BLaER1 treated with 17β-estradiol and CSF1 and Interleukin-3, amounts not matched to agents 10 nM and 100 nM (cell line): Measurements from ENCODE around the gene SSTR4.

Experiments
- H3K27ac ChIP-seq, 11 experiments: shearing (Covaris generic); formaldehyde crosslinking; 2 replicates each; pipeline ENCODE4 v1.8.1; 2022
- H3K27me3 ChIP-seq, 11 experiments: shearing (Covaris generic); formaldehyde crosslinking; 2 replicates each; pipeline ENCODE4 v1.8.1; 2022
- H3K36me3 ChIP-seq, 11 experiments: shearing (Covaris generic); formaldehyde crosslinking; 2 replicates each; pipeline ENCODE4 v1.8.1; 2022
- H3K4me1 ChIP-seq, 10 experiments: shearing (Covaris generic); formaldehyde crosslinking; 2 replicates each; pipeline ENCODE4 v1.8.1; 2022
- H3K4me2 ChIP-seq, 11 experiments: shearing (Covaris generic); formaldehyde crosslinking; 2 replicates each; pipeline ENCODE4 v1.8.1; 2022
- H3K4me3 ChIP-seq, 10 experiments: shearing (Covaris generic); formaldehyde crosslinking; 2 replicates each; pipeline ENCODE4 v1.8.1; 2022
- H3K9ac ChIP-seq, 11 experiments: shearing (Covaris generic); formaldehyde crosslinking; 2 replicates each; pipeline ENCODE4 v1.8.1; 2022
- H3K9me3 ChIP-seq, 11 experiments: shearing (Covaris generic); formaldehyde crosslinking; replicated peaks in 1 of 11; 2 replicates each; pipeline ENCODE4 v1.8.1; 2022
- H4K20me1 ChIP-seq, 11 experiments: shearing (Covaris generic); formaldehyde crosslinking; 2 replicates each; pipeline ENCODE4 v1.8.1; 2022
- Cebpa-rat ChIP-seq, 11 experiments: shearing (Covaris generic); IDR thresholded peaks; 2 replicates each; pipeline ENCODE4 v1.8.1; 2022

Gene SSTR4

DNA sequence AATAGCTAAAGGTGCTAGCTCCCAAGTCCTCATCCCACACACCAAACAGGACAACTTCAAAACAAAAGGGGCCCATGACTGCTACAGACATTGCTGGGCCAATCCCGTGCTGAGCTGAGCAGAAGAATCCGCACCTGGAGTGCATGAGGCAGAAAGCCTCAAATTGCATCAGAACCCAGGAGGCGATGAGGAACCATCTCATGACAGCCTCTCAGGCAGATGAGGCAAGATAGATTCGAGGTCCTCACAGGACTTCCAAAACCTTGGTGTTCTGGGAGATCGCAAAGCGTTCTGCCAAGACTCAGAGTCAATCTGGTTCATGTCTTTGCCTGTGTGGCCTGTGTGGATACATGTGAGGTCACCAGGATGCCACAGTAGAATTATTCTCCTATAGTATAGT lies 32.8 kb upstream of the SSTR4 start:
- Histone ChIP-seq H3K27ac (no peak overlapping the region), H3K4me3 (no peak overlapping the region), H3K36me3 (no peaks in the 10 kb centered on the region), H4K20me1 (no peaks in the 10 kb centered on the region), H3K9me3 (no peaks in the 10 kb centered on the region), H3K27me3 (no peaks in the 10 kb centered on the region), H3K9ac (no peak overlapping the region), H3K4me2 (0 out of 22 replicates have a peak overlapping the region, but pooled peaks of 1 of the 11 experiments have one; percentile 11), H3K4me1 (peaks cover 0 to 8% (median 0%) of the 10 kb centered on the region in 10 experiments; a peak in 4 of 20 replicates)
- no peak for TF ChIP-seq Cebpa-rat (IDR thresholded peaks at IDR 0.05)

DNA sequence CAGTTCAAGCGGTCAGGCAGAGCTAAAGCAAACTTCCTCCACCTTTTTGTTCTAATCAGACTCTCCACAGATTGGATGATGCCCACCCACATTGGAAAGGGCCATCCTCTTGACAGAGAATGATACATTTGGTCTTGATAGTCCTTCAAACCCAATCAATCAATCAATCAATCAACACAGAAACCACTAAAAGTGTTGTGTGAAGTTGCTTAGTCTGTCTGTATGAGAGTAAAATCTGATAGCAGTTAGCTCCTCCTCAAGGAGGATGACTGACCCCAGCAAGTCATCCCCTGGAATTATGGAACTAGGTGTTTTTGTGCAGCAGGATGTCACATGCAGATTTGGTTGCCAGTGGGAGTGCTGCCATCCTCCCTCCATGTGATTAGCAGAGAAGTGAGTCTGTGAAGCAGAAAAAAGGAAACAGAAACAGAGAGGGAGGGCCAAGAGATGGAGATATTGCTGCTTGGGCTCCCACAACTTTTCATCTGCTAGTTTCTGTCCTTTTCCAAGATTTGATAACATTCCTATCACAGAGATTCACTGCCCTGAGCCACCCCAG lies 32.0 kb upstream of the SSTR4 start:
- Histone ChIP-seq H3K4me2 (peak overlapping the region in 3 of 11 experiments; percentile 4 to 22 (median 6); a peak in 3 of 22 replicates), H3K27me3 (no peaks in the 10 kb centered on the region), H3K9me3 (no peaks in the 10 kb centered on the region), H3K36me3 (no peaks in the 10 kb centered on the region), H3K9ac (no peak overlapping the region), H4K20me1 (no peaks in the 10 kb centered on the region), H3K4me1 (peaks cover 0 to 8% (median 0%) of the 10 kb centered on the region in 10 experiments; a peak in 4 of 20 replicates), H3K27ac (no peak overlapping the region), H3K4me3 (no peak overlapping the region)
- no peak for TF ChIP-seq Cebpa-rat (IDR thresholded peaks at IDR 0.05)

DNA sequence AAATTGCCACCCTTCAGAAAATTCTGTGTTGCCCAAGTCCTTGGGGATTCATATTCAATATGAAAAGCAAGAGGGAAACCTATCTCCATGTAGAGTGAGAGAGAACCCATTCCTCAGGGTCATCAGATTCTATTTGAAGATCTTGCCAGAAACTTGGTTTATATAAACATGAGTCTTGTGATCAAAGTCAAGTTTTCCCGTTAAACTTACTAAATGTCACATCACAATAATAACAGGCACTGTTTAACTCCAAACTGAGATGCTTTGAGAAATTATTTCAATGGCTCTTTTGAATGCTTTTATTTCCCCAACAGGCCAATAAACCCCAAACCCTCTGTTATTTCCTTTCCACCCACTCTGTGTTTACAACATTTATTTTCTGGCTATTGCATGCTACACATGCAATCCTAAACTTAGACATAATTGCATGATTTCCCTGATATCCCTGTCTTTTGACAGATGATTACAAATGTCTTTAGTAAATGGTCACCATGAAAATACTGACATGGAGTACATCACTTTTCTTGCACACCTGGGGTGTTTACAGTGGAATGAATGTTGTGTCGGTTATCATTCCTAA lies 31.1 kb upstream of the SSTR4 start:
- Histone ChIP-seq H4K20me1 (no peaks in the 10 kb centered on the region), H3K4me3 (no peak overlapping the region), H3K9me3 (no peaks in the 10 kb centered on the region), H3K27ac (no peak overlapping the region), H3K4me1 (peaks cover 0 to 8% (median 0%) of the 10 kb centered on the region in 10 experiments; a peak in 4 of 20 replicates), H3K9ac (no peak overlapping the region), H3K36me3 (no peaks in the 10 kb centered on the region), H3K4me2 (no peak overlapping the region), H3K27me3 (no peaks in the 10 kb centered on the region)
- TF ChIP-seq Cebpa-rat (IDR thresholded peaks at IDR 0.05) = no peak

DNA sequence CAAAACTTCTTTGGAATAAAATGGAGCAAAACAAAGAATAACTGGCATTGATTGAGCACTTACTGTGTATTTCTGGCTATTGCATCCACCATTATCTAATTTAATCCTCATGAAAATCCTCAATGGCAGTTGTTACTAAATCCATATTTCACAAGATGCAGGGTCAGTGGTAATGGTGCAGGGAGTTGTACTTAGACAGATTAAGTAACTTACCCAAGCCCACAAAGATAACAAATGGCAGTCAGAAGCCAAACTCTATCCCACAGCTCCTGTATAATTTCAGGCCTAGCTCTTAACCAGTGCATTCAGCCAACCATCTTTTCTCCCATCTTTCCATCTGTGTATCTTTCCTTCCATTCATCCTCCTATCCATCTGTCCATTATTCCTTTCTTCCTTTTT lies 29.3 kb upstream of the SSTR4 start:
- no peaks in the 10 kb centered on the region for H3K36me3 ChIP-seq
- no peak overlapping the region for H3K4me3 ChIP-seq
- H4K20me1 ChIP-seq = no peaks in the 10 kb centered on the region
- no peak overlapping the region for H3K27ac ChIP-seq
- H3K4me2 ChIP-seq = no peak overlapping the region
- H3K9ac ChIP-seq = no peak overlapping the region
- no peaks in the 10 kb centered on the region for H3K27me3 ChIP-seq
- TF ChIP-seq Cebpa-rat (IDR thresholded peaks at IDR 0.05) = no peak
- peaks cover 0 to 14% (median 2%) of the 10 kb centered on the region in 10 experiments; a peak in 7 of 20 replicates for H3K4me1 ChIP-seq
- H3K9me3 ChIP-seq = no peaks in the 10 kb centered on the region

DNA sequence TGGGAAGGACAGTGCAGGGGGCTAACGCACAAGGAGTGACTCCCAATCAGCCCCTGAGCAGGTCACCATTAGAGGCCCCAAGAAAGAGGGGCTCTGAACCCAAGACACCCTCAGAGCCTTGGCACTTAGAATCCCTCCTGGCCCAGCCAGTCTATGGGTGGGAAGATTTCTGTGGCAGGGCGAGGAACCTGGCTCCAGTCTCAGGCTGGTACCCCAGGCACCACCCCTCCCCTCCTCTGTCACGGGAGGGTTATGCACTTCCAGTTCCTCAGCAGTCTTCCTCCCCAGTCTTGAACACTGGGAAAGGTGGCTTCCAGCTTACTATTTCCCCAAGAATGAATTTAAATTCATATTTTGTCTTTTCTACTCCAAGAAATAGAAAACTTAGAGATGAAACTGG lies 27.6 kb upstream of the SSTR4 start:
- Histone ChIP-seq H3K36me3 (no peaks in the 10 kb centered on the region), H4K20me1 (no peaks in the 10 kb centered on the region), H3K4me3 (no peak overlapping the region), H3K27me3 (no peaks in the 10 kb centered on the region), H3K4me1 (peaks cover 0 to 14% (median 0%) of the 10 kb centered on the region in 10 experiments; a peak in 7 of 20 replicates), H3K27ac (no peak overlapping the region), H3K9ac (no peak overlapping the region), H3K4me2 (no peak overlapping the region), H3K9me3 (no peaks in the 10 kb centered on the region)
- TF ChIP-seq Cebpa-rat (IDR thresholded peaks at IDR 0.05) = no peak

DNA sequence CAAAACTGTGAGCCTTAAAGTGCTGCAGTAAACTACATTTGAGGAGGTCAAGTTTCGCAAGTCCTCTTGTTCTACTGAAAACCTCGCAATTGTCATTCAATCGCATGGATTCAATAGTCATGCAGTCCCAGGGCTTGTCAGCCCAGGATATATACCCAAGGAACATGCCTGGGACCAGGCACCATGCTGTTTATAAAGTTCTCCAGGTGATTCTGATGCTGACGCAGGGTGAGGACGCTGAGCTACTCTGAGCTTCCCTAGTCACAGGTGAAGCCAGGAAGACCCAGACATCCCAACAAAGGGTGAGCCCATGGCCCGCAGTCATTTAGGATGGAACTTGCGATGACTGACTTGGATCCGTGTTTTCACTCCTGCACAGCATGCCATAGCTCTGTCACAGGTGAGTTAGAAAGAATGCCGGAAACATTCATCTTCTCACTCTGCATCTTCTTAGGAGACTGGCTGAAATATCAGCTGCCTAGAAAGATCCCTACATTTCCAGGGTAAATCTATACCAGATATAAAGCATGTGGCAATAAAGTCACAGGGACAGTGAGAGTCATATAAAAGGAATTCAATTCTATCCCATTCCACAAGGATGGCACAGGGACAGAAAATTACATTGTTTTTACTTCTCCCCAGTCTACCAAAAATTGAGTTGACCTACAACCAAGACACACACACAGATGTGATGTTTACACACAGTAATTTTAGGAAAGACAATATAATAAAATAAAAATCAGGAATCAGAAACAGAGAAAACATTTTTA lies 27.0 kb upstream of the SSTR4 start:
- H3K4me2 ChIP-seq = no peak overlapping the region
- H3K9me3 ChIP-seq = no peaks in the 10 kb centered on the region
- no peak overlapping the region for H3K27ac ChIP-seq
- TF ChIP-seq Cebpa-rat (IDR thresholded peaks at IDR 0.05) = no peak
- H3K9ac ChIP-seq = no peak overlapping the region
- H3K4me3 ChIP-seq = no peak overlapping the region
- no peaks in the 10 kb centered on the region for H3K27me3 ChIP-seq
- H3K4me1 ChIP-seq = peaks cover 0 to 11% (median 0%) of the 10 kb centered on the region in 10 experiments; a peak in 7 of 20 replicates
- no peaks in the 10 kb centered on the region for H3K36me3 ChIP-seq
- H4K20me1 ChIP-seq = no peaks in the 10 kb centered on the region

DNA sequence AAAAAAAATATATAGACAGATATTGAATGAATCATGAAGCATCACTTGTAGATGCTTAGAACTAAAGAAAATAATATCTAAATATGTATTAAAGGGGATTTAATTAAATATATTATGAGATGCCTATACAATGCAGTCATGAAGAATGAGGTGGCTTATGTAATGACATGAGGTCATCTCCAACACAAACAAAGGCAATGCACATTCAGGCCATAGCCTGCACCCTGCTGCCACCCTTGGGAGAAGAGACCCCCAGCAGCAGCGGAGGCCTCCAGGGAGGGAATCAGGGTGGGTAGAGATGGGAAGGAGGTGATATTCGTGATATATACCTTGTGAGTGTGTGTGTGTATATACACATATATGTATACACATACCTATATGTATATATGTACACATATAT lies 26.4 kb upstream of the SSTR4 start:
- no peak overlapping the region for H3K4me2 ChIP-seq
- no peak for TF ChIP-seq Cebpa-rat (IDR thresholded peaks at IDR 0.05)
- H3K9ac ChIP-seq = no peak overlapping the region
- no peaks in the 10 kb centered on the region for H3K27me3 ChIP-seq
- H3K4me3 ChIP-seq = no peak overlapping the region
- H4K20me1 ChIP-seq = no peaks in the 10 kb centered on the region
- peaks cover 0 to 7% (median 0%) of the 10 kb centered on the region in 10 experiments; a peak in 6 of 20 replicates for H3K4me1 ChIP-seq
- H3K9me3 ChIP-seq = no peaks in the 10 kb centered on the region
- H3K27ac ChIP-seq = no peak overlapping the region
- H3K36me3 ChIP-seq = no peaks in the 10 kb centered on the region

DNA sequence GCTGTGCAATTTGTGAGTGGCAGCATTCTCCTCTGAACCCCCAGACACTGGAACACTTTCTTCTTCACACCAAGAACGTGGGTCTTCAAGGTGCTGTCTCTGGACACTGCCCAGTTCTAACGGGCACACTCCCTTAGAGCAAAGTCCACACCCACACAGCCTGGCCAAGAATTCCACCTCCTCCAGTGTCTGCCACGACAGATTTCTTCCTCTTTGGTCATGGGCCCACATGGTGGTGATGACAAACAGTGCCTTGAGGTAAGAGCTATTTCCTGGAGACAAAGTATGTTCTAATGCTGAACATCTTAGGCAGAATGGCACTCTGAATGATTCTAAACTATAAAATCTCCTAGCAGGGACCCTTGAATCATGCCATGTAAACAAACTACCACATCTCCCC lies 25.5 kb upstream of the SSTR4 start:
- H3K36me3 ChIP-seq = no peaks in the 10 kb centered on the region
- no peaks in the 10 kb centered on the region for H4K20me1 ChIP-seq
- no peak overlapping the region for H3K9ac ChIP-seq
- no peak overlapping the region for H3K4me3 ChIP-seq
- H3K27me3 ChIP-seq = no peaks in the 10 kb centered on the region
- no peaks in the 10 kb centered on the region for H3K9me3 ChIP-seq
- H3K4me2 ChIP-seq = peak overlapping the region in 4 of 11 experiments; percentile 18 to 55 (median 20); a peak in 4 of 22 replicates
- TF ChIP-seq Cebpa-rat (IDR thresholded peaks at IDR 0.05) = no peak
- H3K4me1 ChIP-seq = peaks cover 0 to 7% (median 0%) of the 10 kb centered on the region in 10 experiments; a peak in 6 of 20 replicates
- H3K27ac ChIP-seq = no peak overlapping the region

DNA sequence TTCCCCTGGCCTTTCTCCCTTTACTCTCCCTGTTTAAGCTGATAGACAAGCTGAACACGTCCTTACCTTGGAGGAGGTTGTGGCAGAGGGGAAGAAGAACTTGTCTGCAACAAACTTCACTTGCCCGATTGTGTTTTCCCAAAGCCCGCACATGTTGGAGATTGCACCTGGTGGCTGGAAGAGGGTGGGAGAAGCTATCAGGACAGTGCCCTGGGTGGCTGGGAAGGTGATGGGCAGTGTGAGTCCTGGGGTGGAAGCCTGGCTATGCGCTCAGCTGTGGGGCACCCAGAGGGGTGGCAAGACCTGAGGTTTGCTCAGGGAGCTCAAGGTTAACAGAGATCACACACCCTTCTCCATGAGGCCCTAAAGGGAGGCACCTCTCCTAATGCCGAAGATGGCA lies 25.0 kb upstream of the SSTR4 start:
- no peaks in the 10 kb centered on the region for H3K36me3 ChIP-seq
- no peak overlapping the region for H3K9ac ChIP-seq
- H3K27ac ChIP-seq = no peak overlapping the region
- H3K4me3 ChIP-seq = no peak overlapping the region
- peak overlapping the region in 4 of 11 experiments; percentile 18 to 55 (median 20); a peak in 2 of 22 replicates for H3K4me2 ChIP-seq
- no peaks in the 10 kb centered on the region for H3K27me3 ChIP-seq
- TF ChIP-seq Cebpa-rat (IDR thresholded peaks at IDR 0.05) = no peak
- H3K9me3 ChIP-seq = no peaks in the 10 kb centered on the region
- H4K20me1 ChIP-seq = no peaks in the 10 kb centered on the region
- H3K4me1 ChIP-seq = peaks cover 0 to 7% (median 0%) of the 10 kb centered on the region in 10 experiments; a peak in 6 of 20 replicates
